ENCODE measurements around the gene PLG. TPM values are rescaled to one million over a fixed set of nuclear protein-coding genes. Genes with fewer than 3 reads are reported as not detected.

PLG gene
- total RNA-seq, 4 donors from 2014 or later: not detected

DNA sequence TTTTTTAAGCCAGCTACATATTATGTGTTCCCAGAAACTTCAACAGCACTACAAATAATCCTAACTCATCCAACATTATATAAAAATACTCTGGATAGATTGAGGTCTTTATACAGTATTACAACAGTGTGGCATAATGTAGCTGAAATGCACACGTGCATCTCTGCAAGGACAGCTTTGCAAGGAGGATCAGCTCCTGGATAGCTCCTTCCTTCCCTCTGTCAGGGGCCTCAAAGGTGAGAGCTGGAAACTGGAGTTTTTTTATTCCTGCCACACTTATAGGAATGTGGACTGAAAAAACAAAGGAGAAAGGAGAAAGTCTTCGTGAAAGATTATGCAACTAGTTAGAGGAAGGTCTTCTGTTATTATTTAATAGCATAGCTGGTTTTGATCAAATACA is 53.1 kb downstream of the PLG start:
- no peak for TF ChIP-seq POLR2A (IDR thresholded peaks at IDR 0.05)
- TF ChIP-seq, protein P1, sequence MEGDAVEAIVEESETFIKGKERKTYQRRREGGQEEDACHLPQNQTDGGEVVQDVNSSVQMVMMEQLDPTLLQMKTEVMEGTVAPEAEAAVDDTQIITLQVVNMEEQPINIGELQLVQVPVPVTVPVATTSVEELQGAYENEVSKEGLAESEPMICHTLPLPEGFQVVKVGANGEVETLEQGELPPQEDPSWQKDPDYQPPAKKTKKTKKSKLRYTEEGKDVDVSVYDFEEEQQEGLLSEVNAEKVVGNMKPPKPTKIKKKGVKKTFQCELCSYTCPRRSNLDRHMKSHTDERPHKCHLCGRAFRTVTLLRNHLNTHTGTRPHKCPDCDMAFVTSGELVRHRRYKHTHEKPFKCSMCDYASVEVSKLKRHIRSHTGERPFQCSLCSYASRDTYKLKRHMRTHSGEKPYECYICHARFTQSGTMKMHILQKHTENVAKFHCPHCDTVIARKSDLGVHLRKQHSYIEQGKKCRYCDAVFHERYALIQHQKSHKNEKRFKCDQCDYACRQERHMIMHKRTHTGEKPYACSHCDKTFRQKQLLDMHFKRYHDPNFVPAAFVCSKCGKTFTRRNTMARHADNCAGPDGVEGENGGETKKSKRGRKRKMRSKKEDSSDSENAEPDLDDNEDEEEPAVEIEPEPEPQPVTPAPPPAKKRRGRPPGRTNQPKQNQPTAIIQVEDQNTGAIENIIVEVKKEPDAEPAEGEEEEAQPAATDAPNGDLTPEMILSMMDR (IDR thresholded peaks at IDR 0.05): no peak
- H3K4me3 ChIP-seq (ENCODE audit: low read depth, poor library complexity, severe bottlenecking): no peak overlapping the region
- no peak for DNase-seq (ENCODE audit: low spot score in 2 of 2)
- 20 to 25% methylated on average over 2 of the region's 2 CpGs for WGBS, 2 donors
- intact Hi-C loops (cut with DNase I; ENCODE audit: low total_unique reads): no loop called here

DNA sequence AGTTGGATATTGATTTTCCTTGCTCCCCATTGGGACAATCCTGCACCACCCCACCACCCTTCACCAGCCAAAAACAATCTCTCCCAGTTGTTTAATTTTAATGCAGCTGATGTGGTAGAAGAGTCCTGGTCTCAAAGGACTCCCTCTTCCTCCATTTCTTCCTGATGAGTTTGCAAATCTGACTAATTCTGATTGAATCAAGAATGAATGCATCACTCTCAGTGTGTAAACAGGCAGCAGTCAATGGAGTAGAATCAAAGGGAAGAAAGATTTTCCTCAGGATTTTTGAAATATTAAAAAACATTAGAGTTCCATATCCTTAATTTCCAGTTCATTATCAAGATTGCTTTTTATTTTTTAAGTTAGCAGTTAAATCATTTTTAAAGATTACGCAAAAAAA is 54.0 kb downstream of the PLG start:
- intact Hi-C loops (cut with DNase I; ENCODE audit: low total_unique reads): no loop called here
- H3K4me3 ChIP-seq (ENCODE audit: low read depth, poor library complexity, severe bottlenecking): no peak overlapping the region
- TF ChIP-seq, protein P1 (IDR thresholded peaks at IDR 0.05): no peak
- no peak for TF ChIP-seq POLR2A (IDR thresholded peaks at IDR 0.05)
- DNase-seq (ENCODE audit: low spot score in 2 of 2): no peak
- 96 to 100% methylated on average over 1 of the region's 1 CpG for WGBS, 2 donors

DNA sequence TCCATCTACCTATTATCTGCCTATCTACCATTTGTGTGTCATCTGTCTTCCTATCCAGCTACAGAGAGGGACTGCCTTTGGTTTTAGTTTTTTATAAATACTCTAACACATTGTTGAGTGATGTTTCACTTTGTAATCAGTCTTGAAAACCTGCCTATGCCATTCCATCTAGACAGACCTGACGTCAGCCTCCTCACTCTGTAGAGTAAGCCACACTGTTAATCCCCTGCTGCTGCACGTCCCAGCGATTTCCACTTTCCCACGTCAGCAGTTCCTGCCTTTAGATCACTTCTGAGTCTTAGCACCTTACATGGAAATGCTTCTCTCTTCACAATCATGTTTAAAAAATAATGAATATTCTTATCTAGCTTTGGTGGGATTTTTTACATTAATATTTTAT is 54.8 kb downstream of the PLG start:
- TF ChIP-seq POLR2A (IDR thresholded peaks at IDR 0.05): no peak
- TF ChIP-seq, protein P1 (IDR thresholded peaks at IDR 0.05): no peak
- intact Hi-C loops (cut with DNase I; ENCODE audit: low total_unique reads): no loop called here
- 71 to 76% methylated on average over 4 of the region's 4 CpGs for WGBS, 2 donors

DNA sequence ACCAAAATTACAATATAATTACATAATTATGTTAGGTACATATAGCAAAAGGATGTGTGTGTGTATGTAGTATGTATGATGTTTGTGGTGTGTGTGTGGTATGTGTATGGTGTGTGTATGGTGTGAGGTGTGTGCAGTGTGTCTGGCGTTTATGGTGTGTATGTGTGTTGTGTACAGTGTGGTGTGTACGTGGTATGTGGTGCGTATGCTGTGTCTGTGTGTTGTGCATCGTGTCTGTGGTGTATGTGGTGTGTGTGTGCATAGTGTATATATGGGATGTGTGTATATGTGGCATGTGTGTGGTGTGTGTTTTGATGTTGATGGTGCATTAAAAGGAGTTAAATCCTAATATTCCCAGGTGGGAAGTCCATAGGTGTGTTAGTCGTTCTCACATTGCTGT is 62.8 kb downstream of the PLG start:
- WGBS, 2 donors: 90 to 93% methylated on average over 5 of the region's 5 CpGs
- H3K4me3 ChIP-seq (ENCODE audit: low read depth, poor library complexity, severe bottlenecking): no peak overlapping the region
- no peak for DNase-seq (ENCODE audit: low spot score in 2 of 2)
- intact Hi-C loops (cut with DNase I; ENCODE audit: low total_unique reads): no loop called here
- no peak for TF ChIP-seq POLR2A (IDR thresholded peaks at IDR 0.05)
- TF ChIP-seq, protein P1 (IDR thresholded peaks at IDR 0.05): peak in 1 of 3 donors; percentile 30

More for the DNA sequence above, 54.8 kb downstream of the PLG start:
- no peak overlapping the region for H3K4me3 ChIP-seq (ENCODE audit: low read depth, poor library complexity, severe bottlenecking)
- no peak for DNase-seq (ENCODE audit: low spot score in 2 of 2)

DNA sequence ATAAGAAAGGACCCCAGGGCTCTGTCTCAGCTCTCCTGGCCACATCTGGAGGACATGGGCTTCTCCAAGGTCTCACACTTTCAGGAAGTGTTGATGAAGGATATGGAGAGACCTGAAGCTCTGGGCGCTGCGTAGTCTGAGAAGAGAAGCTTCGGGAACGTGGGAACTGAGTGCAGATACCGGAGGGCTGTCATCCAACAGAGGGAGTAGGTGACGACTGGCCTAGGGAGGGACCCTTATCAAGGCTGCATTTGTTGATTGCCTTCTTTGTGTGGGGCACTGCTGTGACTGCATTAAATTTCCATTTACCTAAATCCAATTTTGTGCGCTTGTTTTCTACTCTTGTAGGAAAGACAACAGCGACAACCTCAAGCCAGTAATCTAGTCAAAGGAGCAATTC is 63.4 kb downstream of the PLG start:
- TF ChIP-seq POLR2A (IDR thresholded peaks at IDR 0.05): no peak
- TF ChIP-seq, protein P1 (IDR thresholded peaks at IDR 0.05): no peak
- no peak for DNase-seq (ENCODE audit: low spot score in 2 of 2)
- intact Hi-C loops (cut with DNase I; ENCODE audit: low total_unique reads): no loop called here
- no peak overlapping the region for H3K4me3 ChIP-seq (ENCODE audit: low read depth, poor library complexity, severe bottlenecking)
- WGBS, 2 donors: 81 to 92% methylated on average over 8 of the region's 8 CpGs

DNA sequence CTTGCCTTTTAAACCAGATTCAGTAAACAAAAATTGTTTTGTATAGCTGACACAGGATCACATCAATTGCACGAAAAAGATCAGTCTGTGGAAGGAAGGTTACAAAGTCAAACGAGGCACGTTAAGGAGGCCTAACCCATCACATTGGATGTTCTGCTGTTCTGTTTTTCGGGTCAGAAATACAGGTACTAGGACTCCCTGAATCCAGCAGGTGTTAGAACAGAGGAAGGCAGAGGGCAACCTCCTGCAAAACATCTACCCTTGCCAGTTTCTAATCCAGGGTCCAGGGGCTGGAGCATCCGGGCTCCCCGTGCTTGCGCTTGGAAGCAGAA is 64.6 kb downstream of the PLG start:
- H3K4me3 ChIP-seq (ENCODE audit: low read depth, poor library complexity, severe bottlenecking): no peak overlapping the region
- DNase-seq (ENCODE audit: low spot score in 2 of 2): no peak
- no peak for TF ChIP-seq POLR2A (IDR thresholded peaks at IDR 0.05)
- 25 to 30% methylated on average over 7 of the region's 7 CpGs for WGBS, 2 donors
- intact Hi-C loops (cut with DNase I; ENCODE audit: low total_unique reads): no loop called here
